Keratinocyte (primary cell): ENCODE results near the gene STRN.

ENCODE experiments used
- CTCF ChIP-seq, 3 experiments: IDR thresholded peaks in 1 of 3; conservative IDR thresholded peaks in 1 of 3; optimal IDR thresholded peaks in 1 of 3; 2 replicates in 2 of 3; 3 replicates in 1 of 3; pipeline versions ENCODE3 to v1.5.1; 2011; ENCODE audit warnings: low read length in 3 of 3, mild to moderate bottlenecking in 3 of 3, moderate library complexity in 2 of 3, control low read depth in 1 of 3, inconsistent platforms in 1 of 3; ENCODE audit not compliant: insufficient read depth in 2 of 3; ENCODE audit errors: extremely low read depth in 1 of 3
- EZH2 ChIP-seq: IDR thresholded peaks from one replicate; pipeline ENCODE4 v1.6.1; 2012; ENCODE audit warnings: inconsistent platforms, mild to moderate bottlenecking, low read length, moderate library complexity

- no peak for TF ChIP-seq CTCF (optimal IDR thresholded peaks at IDR 0.05 in 1 of 3, IDR thresholded peaks at IDR 0.05 in 1 of 3, conservative IDR thresholded peaks at IDR 0.05 in 1 of 3; ENCODE audit: extremely low read depth in 1 of 3, insufficient read depth in 2 of 3, low read length in 3 of 3)
- no peak for TF ChIP-seq EZH2
These were observed 145.3 kb downstream of the STRN start for GRCh38 chr2:36820942-36821605.
